Umbilical cord (tissue), 2 donors: ENCODE results near the gene PAQR4. TPM values are rescaled to one million over a fixed set of nuclear protein-coding genes. Genes with fewer than 3 reads are reported as not detected.

Experiments
- DNase-seq: peaks from one replicate; pipeline ENCODE4 v3.0.0-alpha.2; 2015; ENCODE audit warnings: low spot score
- total RNA-seq: library from RNA; depleted of rRNA; stranded (reverse); fragments of >200 nt; gene quantifications from one replicate; pipeline ENCODE4 v1.2.3, GENCODE V29; 2014; ENCODE audit warnings: low replicate concordance; ENCODE audit not compliant: insufficient read depth

The PAQR4 gene
- total RNA-seq, 1 donor from 2014 or later: 5.8 TPM

DNA sequence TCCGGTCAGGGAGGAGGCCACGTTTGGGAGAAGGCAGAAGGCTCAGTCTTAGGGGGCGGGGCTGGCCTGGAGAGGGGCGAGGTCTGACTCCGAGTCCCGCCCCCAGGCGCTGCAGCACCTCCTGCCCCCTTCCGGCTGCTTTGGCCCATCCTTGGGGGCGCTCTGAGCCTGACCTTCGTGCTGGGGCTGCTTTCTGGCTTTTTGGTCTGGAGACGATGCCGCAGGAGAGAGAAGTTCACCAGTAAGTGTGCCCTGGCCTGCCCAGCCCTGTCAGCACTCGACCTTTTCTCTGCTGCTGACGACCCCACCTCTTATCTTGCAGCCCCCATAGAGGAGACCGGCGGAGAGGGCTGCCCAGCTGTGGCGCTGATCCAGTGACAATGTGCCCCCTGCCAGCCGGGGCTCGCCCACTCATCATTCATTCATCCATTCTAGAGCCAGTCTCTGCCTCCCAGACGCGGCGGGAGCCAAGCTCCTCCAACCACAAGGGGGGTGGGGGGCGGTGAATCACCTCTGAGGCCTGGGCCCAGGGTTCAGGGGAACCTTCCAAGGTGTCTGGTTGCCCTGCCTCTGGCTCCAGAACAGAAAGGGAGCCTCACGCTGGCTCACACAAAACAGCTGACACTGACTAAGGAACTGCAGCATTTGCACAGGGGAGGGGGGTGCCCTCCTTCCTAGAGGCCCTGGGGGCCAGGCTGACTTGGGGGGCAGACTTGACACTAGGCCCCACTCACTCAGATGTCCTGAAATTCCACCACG lies 52.5 kb downstream of the PAQR4 start:
- peak; percentile 90 for DNase-seq

DNA sequence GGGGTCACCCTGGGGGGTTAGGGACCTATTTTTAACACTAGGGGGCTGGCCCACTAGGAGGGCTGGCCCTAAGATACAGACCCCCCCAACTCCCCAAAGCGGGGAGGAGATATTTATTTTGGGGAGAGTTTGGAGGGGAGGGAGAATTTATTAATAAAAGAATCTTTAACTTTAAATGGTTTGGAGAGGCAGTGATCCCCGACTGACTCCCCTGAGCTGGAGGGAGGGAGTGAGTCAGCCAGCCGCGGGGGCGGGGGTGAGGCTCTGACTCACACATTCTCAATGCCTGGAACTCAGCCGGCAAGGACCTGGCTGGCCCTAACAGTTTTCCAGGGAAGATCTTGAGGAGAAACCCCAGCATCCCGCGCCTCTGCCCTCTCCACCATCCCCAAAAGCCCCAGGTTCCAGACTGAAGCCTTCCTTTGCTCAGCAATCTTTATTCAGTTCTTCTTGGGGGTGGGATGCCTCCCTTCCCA lies 53.1 kb downstream of the PAQR4 start:
- DNase-seq: peak; percentile 98

DNA sequence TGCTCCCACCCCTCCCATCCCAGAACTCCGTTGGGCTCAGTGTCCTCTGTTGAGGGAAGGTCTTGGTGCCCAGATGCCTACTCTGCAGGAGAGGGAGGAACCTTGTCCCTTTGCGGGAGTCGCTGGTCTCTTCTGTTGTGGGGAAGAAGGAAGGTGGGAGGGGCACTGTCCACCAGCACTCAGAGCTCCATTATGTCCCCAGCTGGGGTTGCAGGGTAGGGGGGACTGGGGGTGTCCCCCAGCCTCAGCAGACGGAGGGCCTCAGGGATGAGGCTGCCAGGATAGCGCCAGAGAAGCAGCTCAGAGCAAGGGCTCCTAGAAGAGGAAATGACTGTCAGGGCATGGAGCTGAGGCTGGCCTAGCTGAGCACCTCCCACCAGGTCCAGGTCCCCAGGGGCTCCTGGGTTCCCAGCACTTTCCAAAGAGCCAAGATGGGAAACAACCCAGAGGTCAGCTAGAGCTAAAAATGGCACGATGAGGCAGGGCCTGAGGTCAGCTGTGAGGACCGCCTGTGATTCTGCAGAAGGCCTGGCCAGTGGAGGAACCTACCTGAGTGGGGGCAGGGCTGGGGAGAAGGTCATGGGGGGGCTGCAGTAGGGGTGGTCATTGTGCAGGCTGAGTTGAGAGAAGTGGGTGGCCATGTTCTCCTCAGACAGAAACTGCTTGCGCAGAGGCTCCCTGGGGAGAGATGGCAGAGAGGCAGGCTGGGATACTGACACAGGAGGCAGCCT lies 53.7 kb downstream of the PAQR4 start:
- peak; percentile 36 for DNase-seq

Other genes with a start within 250 kb of the PAQR4 start
- 1.4 TPM for gene PRSS27, start 249.1 kb upstream of the PAQR4 start, total RNA-seq
- gene SRRM2, start 216.7 kb upstream of the PAQR4 start, total RNA-seq: 123 TPM
- 159 TPM for gene ELOB, start 192.1 kb upstream of the PAQR4 start, total RNA-seq
- 0.96 TPM for gene PRSS33, start 181.8 kb upstream of the PAQR4 start, total RNA-seq
- not detected for gene PRSS41, start 170.9 kb upstream of the PAQR4 start, total RNA-seq
- not detected for gene PRSS21, start 152.1 kb upstream of the PAQR4 start, total RNA-seq
- 7.2 TPM for gene ZG16B, start 139.0 kb upstream of the PAQR4 start, total RNA-seq
- gene PRSS22, start 111.2 kb upstream of the PAQR4 start, total RNA-seq: 3.1 TPM
- gene FLYWCH2, start 86.1 kb upstream of the PAQR4 start, total RNA-seq: 25.5 TPM
- gene FLYWCH1, start 57.4 kb upstream of the PAQR4 start, total RNA-seq: 30.8 TPM
- gene KREMEN2, start 5.1 kb upstream of the PAQR4 start, total RNA-seq: 0.48 TPM
- gene PKMYT1, start 11.1 kb downstream of the PAQR4 start, total RNA-seq: 6.0 TPM
- gene CLDN9, start 43.6 kb downstream of the PAQR4 start, total RNA-seq: not detected
- gene CLDN6, start 48.8 kb downstream of the PAQR4 start, total RNA-seq: 0.72 TPM
- gene TNFRSF12A, start 51.0 kb downstream of the PAQR4 start, total RNA-seq: 150 TPM
- 3.1 TPM for gene HCFC1R1, start 54.6 kb downstream of the PAQR4 start, total RNA-seq
- 29.4 TPM for gene THOC6, start 54.7 kb downstream of the PAQR4 start, total RNA-seq
- 2.2 TPM for gene BICDL2, start 67.6 kb downstream of the PAQR4 start, total RNA-seq
- 0.24 TPM for gene MMP25, start 77.2 kb downstream of the PAQR4 start, total RNA-seq
- gene IL32, start 96.3 kb downstream of the PAQR4 start, total RNA-seq: 13.2 TPM
- not detected for gene ZSCAN10, start 129.9 kb downstream of the PAQR4 start, total RNA-seq
- 8.9 TPM for gene ZNF205, start 143.2 kb downstream of the PAQR4 start, total RNA-seq
- gene ZNF213, start 165.7 kb downstream of the PAQR4 start, total RNA-seq: 0.96 TPM
- gene OR1F1, start 218.9 kb downstream of the PAQR4 start, total RNA-seq: 0.96 TPM